OCI-LY1 (cell line): ENCODE results near the gene DCDC2.

Experiments used
- CTCF ChIP-seq: fragments of 200-600 bp; sonication (generic), shearing (Covaris generic); IDR thresholded peaks from 2 replicates; pipeline ENCODE4 v1.5.1; 2017; ENCODE audit warnings: mild to moderate bottlenecking, antibody characterized with exemption, low read length, moderate library complexity, mixed read lengths
- EZH2 ChIP-seq: fragments of 200-600 bp; sonication (generic), shearing (Covaris generic); IDR thresholded peaks from 2 replicates; pipeline ENCODE4 v1.8.0; 2017; ENCODE audit warnings: borderline replicate concordance, mixed run types, mild to moderate bottlenecking, antibody characterized with exemption, low read length, moderate library complexity, mixed read lengths

- TF ChIP-seq CTCF (no peak), EZH2 (no peak)
Observed at GRCh38 chr6:24191346-24191745, 166.5 kb downstream of the DCDC2 start.
